ENCODE measurements around the gene CCL28. TPM values are rescaled to one million over a fixed set of nuclear protein-coding genes. Genes with fewer than 3 reads are reported as not detected.

CCL28 gene
- total RNA-seq, 1 donor from 2014 or later = 6.2 TPM

GRCh38 chr5:43358301-43358700, 53.9 kb downstream of the CCL28 start:
- no peak overlapping the region for H3K4me3 ChIP-seq (ENCODE audit: low read depth, low read length)
- DNase-seq (ENCODE audit: low read depth) = no peak
- TF ChIP-seq CTCF (conservative IDR thresholded peaks at IDR 0.05; ENCODE audit: low read depth, low read length) = no peak

- no peak for TF ChIP-seq CTCF (conservative IDR thresholded peaks at IDR 0.05; ENCODE audit: low read depth, low read length)
- H3K4me3 ChIP-seq (ENCODE audit: low read depth, low read length) = no peak overlapping the region
- no peak for DNase-seq (ENCODE audit: low read depth)
Observed at GRCh38 chr5:43357878-43358281, 54.3 kb downstream of the CCL28 start.

- no peak for TF ChIP-seq CTCF (conservative IDR thresholded peaks at IDR 0.05; ENCODE audit: low read depth, low read length)
- no peak overlapping the region for H3K4me3 ChIP-seq (ENCODE audit: low read depth, low read length)
- no peak for DNase-seq (ENCODE audit: low read depth)
Observed at GRCh38 chr5:43357067-43357466, 55.1 kb downstream of the CCL28 start.

GRCh38 chr5:43354774-43355173, 57.4 kb downstream of the CCL28 start:
- TF ChIP-seq CTCF (conservative IDR thresholded peaks at IDR 0.05; ENCODE audit: low read depth, low read length) = no peak
- DNase-seq (ENCODE audit: low read depth) = no peak
- H3K4me3 ChIP-seq (ENCODE audit: low read depth, low read length) = no peak overlapping the region

- no peak for TF ChIP-seq CTCF (conservative IDR thresholded peaks at IDR 0.05; ENCODE audit: low read depth, low read length)
- no peak overlapping the region for H3K4me3 ChIP-seq (ENCODE audit: low read depth, low read length)
- no peak for DNase-seq (ENCODE audit: low read depth)
Observed at GRCh38 chr5:43353668-43354067, 58.5 kb downstream of the CCL28 start.

- no peak for TF ChIP-seq CTCF (conservative IDR thresholded peaks at IDR 0.05; ENCODE audit: low read depth, low read length)
- DNase-seq (ENCODE audit: low read depth) = no peak
Observed at GRCh38 chr5:43352915-43353314, 59.3 kb downstream of the CCL28 start.

GRCh38 chr5:43352131-43352530, 60.1 kb downstream of the CCL28 start:
- no peak overlapping the region for H3K4me3 ChIP-seq (ENCODE audit: low read depth, low read length)
- no peak for TF ChIP-seq CTCF (conservative IDR thresholded peaks at IDR 0.05; ENCODE audit: low read depth, low read length)
- no peak for DNase-seq (ENCODE audit: low read depth)

More at GRCh38 chr5:43352915-43353314, 59.3 kb downstream of the CCL28 start:
- H3K4me3 ChIP-seq (ENCODE audit: low read depth, low read length) = no peak overlapping the region

Data from epithelial cell of proximal tubule (primary cell).